GM10248 (cell line): ENCODE measurements around the gene KLF11.
"Not testable (repeated sequence)": the region's sequence is repeated elsewhere in the genome, so short reads cannot be mapped to it uniquely, and the experiment has no call there.

Experiments
- CTCF ChIA-PET: fragments of 300-600 bp; sonication (Branson Sonifier 250); formaldehyde crosslinking; extraction: SDS; loops from one replicate; lab custom pipeline; 2021; ENCODE audit warnings: antibody characterized with exemption; lab: Yijun Ruan, JAX
- POLR2A ChIA-PET: fragments of 350-650 bp; sonication (Branson Sonifier 250); formaldehyde crosslinking; extraction: SDS; loops from one replicate; lab custom pipeline; 2020; ENCODE audit warnings: antibody characterized with exemption; lab: Yijun Ruan, JAX
- DNase-seq: peaks from one replicate; pipeline ENCODE4 v3.0.0; 2012; ENCODE audit errors: extremely low spot score
- CTCF ChIP-seq: IDR thresholded peaks from 2 replicates; pipeline ENCODE4 v1.5.1; 2012; ENCODE audit warnings: mild to moderate bottlenecking, low read depth; ENCODE audit errors: extremely low read depth, missing control alignments, control extremely low read depth

KLF11 gene

DNA sequence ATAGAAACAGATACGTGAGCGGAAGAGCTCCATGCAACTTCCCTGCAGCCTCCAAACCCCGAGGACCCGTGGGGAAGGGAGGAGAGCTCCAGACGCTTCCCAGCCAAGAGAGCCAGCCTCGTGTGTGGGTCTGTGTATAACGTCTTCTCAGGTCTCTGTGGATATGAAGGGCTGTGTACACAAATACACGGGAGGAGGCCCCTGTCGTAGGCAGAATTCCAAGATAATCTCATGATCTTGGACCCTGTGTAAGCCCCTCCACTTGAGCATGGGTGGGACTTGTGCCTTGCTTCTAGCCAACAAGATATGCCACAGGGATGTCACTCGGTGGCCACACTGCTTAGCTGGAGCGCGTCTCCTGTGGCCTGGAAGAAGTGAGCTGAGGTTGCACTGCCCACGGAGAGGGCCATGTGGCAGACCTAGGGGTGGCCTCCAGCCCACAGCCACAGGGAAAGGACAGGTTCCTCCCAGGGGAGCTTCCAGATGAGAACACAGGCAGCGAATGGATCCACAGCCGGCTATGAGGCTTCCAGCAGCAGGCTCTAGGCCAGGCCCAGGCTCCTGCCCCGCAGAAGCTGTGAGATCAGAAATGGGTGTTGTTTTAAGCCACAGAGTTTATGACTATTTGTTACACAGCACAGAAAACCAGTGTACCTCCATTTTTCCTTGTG is 15.6 kb upstream of the KLF11 start:
- DNase-seq, result no peak
- POLR2A ChIA-PET, result no interaction called here
- no peak for TF ChIP-seq CTCF
- CTCF ChIA-PET, result interaction anchor here (0.9 to 4.6 kb wide), 8 partner anchors 10 to 227 kb away, joined by 3 to 30 read pairs (median 3); no protein-coding TSS in a partner anchor

GRCh38 chr2:10028407-10028987 is 14.9 kb upstream of the KLF11 start:
- CTCF ChIA-PET, result interaction anchor here (1.0 to 4.6 kb wide), 10 partner anchors 9 to 228 kb away, joined by 3 to 30 read pairs (median 3); no protein-coding TSS in a partner anchor

DNA sequence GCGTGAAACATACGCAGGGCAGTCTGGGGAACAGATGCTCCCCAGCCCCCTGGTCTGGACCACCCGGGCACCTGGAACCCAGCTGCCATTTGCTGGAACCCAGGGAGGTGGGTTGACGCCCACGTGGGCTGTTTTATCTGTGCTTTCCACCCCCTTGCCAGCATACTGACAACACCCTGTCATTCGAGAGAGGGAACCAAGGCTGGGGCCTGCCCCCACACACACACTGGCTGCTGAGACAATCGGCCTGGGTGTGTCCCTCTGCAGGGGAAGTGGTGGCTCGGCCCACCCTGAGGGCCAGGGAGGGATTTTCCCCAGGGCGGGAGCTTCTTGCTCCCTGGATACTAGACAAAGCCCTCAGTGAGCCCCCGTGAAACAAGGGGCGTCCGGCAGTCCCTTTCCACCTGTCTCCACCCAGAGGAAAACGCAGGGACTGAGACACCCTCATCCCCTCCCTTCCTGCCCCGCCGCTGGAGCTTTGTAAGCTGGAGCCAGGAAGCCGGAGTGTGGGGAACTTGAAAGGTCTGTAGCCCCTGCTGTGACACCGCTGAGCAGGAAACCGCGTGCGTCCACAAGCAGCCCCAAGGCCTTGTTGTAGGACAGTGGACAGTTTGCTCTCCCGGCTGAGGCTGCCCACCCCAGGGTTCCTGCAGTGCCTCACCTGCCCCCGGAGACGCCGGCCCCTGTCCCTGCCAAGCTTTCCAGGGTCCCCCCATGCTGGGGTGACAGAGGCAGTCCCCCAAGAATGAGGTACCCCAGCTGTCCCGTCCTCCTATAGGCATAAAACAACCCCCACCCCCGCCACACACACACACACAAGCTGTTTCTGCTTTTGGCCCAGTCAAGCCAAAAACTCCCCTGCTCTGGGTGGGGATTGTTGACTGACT is 14.1 kb upstream of the KLF11 start:
- TF ChIP-seq CTCF, result no peak
- ChIA-PET CTCF (interaction anchor here (0.7 to 4.6 kb wide), 8 partner anchors 9 to 229 kb away, joined by 3 to 30 read pairs (median 4); no protein-coding TSS in a partner anchor), POLR2A (interaction anchor here (0.6 kb wide), 1 partner anchor 398 kb away, joined by 5 read pairs; the partner anchor contains the start of gene YWHAQ)
- DNase-seq, result peak; percentile 87

More at GRCh38 chr2:10028407-10028987, 14.9 kb upstream of the KLF11 start:
- POLR2A ChIA-PET, result no interaction called here
- no peak for DNase-seq
- peak; percentile 25 for TF ChIP-seq CTCF

- DNase-seq, result no peak
- TF ChIP-seq CTCF, result no peak
- CTCF ChIA-PET, result interaction anchor here (0.7 to 4.6 kb wide), 6 partner anchors 10 to 217 kb away, joined by 3 to 30 read pairs (median 4); no protein-coding TSS in a partner anchor
- POLR2A ChIA-PET, result interaction anchor here (0.6 kb wide), 1 partner anchor 399 kb away, joined by 5 read pairs; the partner anchor contains the start of gene YWHAQ
These were observed 13.5 kb upstream of the KLF11 start for GRCh38 chr2:10029875-10030223.

GRCh38 chr2:10030311-10030736 is 13.0 kb upstream of the KLF11 start:
- CTCF ChIA-PET, result interaction anchor here (2.7 to 3.3 kb wide), 2 partner anchors 45 to 46 kb away, joined by 8 to 23 read pairs; no protein-coding TSS in a partner anchor

DNA sequence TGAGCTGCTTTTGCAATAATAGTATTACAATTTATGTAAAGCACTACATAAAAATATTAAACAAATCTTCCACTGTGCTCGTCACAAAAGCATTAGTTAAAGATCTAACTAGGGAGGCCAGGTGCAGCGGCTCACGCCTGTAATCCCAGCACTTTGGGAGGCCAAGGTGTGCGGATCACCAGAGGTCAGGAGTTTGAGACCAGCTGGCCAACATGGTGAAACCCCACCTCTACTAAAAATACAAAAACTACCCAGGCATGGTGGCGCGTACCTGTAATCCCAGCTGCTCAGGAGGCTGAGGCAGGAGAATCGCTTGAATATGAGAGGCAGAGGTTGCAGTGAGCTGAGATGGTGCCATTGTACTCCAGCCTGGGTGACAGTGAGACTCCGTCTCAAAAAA is 12.6 kb upstream of the KLF11 start:
- DNase-seq, POLR2A ChIA-PET: not testable (repeated sequence)
- CTCF ChIA-PET, result interaction anchor here (0.5 to 2.7 kb wide), 3 partner anchors 46 to 232 kb away, joined by 3 to 8 read pairs (median 5); no protein-coding TSS in a partner anchor

More at GRCh38 chr2:10030311-10030736, 13.0 kb upstream of the KLF11 start:
- POLR2A ChIA-PET, result no interaction called here
- no peak for DNase-seq
- no peak for TF ChIP-seq CTCF
